CD4-positive, alpha-beta T cell (primary cell): Measurements from ENCODE around the gene GPC6. TPM values are rescaled to one million over a fixed set of nuclear protein-coding genes. Genes with fewer than 3 reads are reported as not detected.

Experiments used
- ATAC-seq: fragments of 200-7000 bp; cut with Tn5 transposase; one replicate; pipeline ENCODE4 v1.10.0; 2022; ENCODE audit warnings: mild to moderate bottlenecking; ENCODE audit not compliant: poor library complexity
- CTCF ChIA-PET: fragments of 350-600 bp; sonication (Branson Sonifier 250); formaldehyde crosslinking; loops from one replicate; lab custom pipeline; 2021; ENCODE audit warnings: antibody characterized with exemption, inconsistent platforms; lab: Charles Lee
- POLR2A ChIA-PET: fragments of 350-600 bp; sonication (Branson Sonifier 250); formaldehyde crosslinking; loops from one replicate; lab custom pipeline; 2021; ENCODE audit warnings: antibody characterized with exemption, inconsistent platforms; lab: Charles Lee
- DNase-seq, 14 experiments: peaks; one replicate each; pipeline ENCODE4 v3.0.0-alpha.2; 2013 to 2020; ENCODE audit warnings: mixed read lengths in 2 of 14
- H3K27ac ChIP-seq, 2 donors: one replicate each; pipeline versions ENCODE4 v1.5.1 to v1.7.0; 2013; ENCODE audit warnings: low read length in 2 of 2, low read depth in 1 of 2, mild to moderate bottlenecking in 1 of 2
- H3K27me3 ChIP-seq, 2 experiments: 1 replicate in 1 of 2; 2 replicates in 1 of 2; pipeline versions ENCODE4 v1.6.1 to v1.7.0; 2013; ENCODE audit warnings: low read length in 2 of 2, control low read depth in 1 of 2, mild to moderate bottlenecking in 1 of 2, moderate library complexity in 1 of 2; ENCODE audit not compliant: insufficient read depth in 2 of 2, control insufficient read depth in 1 of 2
- H3K36me3 ChIP-seq: one replicate; pipeline ENCODE4 v1.6.1; 2013; ENCODE audit warnings: low read length, control low read depth; ENCODE audit not compliant: insufficient read depth
- H3K4me1 ChIP-seq: one replicate; pipeline ENCODE4 v1.6.1; 2013; ENCODE audit warnings: low read length, control low read depth; ENCODE audit not compliant: insufficient read depth
- H3K4me3 ChIP-seq: one replicate; pipeline ENCODE4 v1.5.1; 2013; ENCODE audit warnings: mild to moderate bottlenecking, low read length, moderate library complexity
- H3K9me3 ChIP-seq, 2 experiments: 1 replicate in 1 of 2; 2 replicates in 1 of 2; pipeline versions ENCODE4 v1.6.1 to v1.7.0; 2013; ENCODE audit warnings: low read length in 2 of 2, mild to moderate bottlenecking in 2 of 2, control low read depth in 1 of 2, moderate library complexity in 1 of 2; ENCODE audit not compliant: control insufficient read depth in 1 of 2, insufficient read depth in 1 of 2
- H3K27ac Mint-ChIP-seq: one replicate; pipeline ENCODE4 v1.8.0; 2020; ENCODE audit warnings: mixed read lengths
- H3K27me3 Mint-ChIP-seq: one replicate; pipeline ENCODE4 v1.8.0; 2021; ENCODE audit warnings: mixed read lengths
- H3K36me3 Mint-ChIP-seq: one replicate; pipeline ENCODE4 v1.8.0; 2021; ENCODE audit warnings: low read depth, mixed read lengths
- H3K4me1 Mint-ChIP-seq: one replicate; pipeline ENCODE4 v1.8.0; 2021; ENCODE audit warnings: low read depth, mixed read lengths
- H3K4me3 Mint-ChIP-seq: one replicate; pipeline ENCODE4 v1.8.0; 2020; ENCODE audit warnings: mild to moderate bottlenecking, mixed read lengths
- H3K9me3 Mint-ChIP-seq: one replicate; pipeline ENCODE4 v1.8.0; 2020; ENCODE audit warnings: mixed read lengths
- intact Hi-C, 2 experiments: fragments of 100-400 bp; cut with DNase I in 1 of 2; cut with micrococcal nuclease in 1 of 2; formaldehyde crosslinking; loops; one replicate each; pipeline versions ENCODE4 v1.15.1 to v1.9.0; 2023 to 2025; cut with DNase I, micrococcal nuclease
- total RNA-seq, 174 experiments: library from RNA in 2 of 174; stranded (reverse) in 2 of 174; gene quantifications; one replicate each; pipeline ENCODE4 v1.2.3 and lab custom pipeline; 2021 to 2026
- TF ChIP-seq, protein P1 (sequence below): fragments of 200-600 bp; IDR thresholded peaks from one replicate; pipeline ENCODE4 v1.8.0; 2022; ENCODE audit warnings: antibody characterized with exemption, mild to moderate bottlenecking

The GPC6 gene
- total RNA-seq, 2 experiments from 2014 or later, result not detected

DNA sequence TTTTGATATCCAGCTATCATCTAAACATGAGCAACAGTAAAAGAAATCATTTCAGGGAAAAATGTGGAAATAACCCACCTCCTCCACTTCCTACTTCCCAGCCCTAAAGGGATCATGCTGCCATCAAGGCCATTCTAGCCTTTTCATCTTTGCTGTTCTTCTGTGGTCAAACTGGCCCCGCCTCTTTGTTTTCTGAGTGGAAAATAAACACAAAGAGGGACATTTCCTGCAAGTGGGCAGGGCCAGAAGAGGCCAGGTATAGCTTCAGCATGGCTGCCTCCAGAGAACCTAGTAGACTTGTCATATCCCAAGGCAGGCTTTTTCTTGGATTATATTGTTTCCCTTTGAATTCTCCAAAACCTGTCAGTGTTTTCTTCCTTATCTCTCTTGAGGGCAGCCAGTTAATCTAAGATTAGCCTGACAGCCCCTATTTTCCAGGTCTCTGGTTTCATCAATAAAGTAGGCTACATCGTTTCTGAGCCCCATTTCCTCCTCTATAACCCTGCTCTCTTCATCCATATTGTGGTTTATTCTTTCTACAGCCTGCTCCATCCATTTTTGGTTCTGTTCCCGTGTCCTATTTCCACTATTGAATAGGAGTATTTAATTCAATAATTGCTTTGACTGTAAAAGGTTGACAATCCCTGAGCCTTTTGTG, 117.6 kb downstream of the GPC6 start:
- no peaks in the 10 kb centered on the region for H3K27me3 ChIP-seq
- Mint-ChIP-seq H3K9me3 (peaks cover 4% of the 10 kb centered on the region), H3K27me3 (no peaks in the 10 kb centered on the region), H3K4me1 (no peaks in the 10 kb centered on the region), H3K27ac (no peak overlapping the region), H3K4me3 (no peak overlapping the region), H3K36me3 (no peaks in the 10 kb centered on the region)
- no peaks in the 10 kb centered on the region for H3K9me3 ChIP-seq
- no peak overlapping the region for H3K27ac ChIP-seq
- H3K4me3 ChIP-seq, result no peak overlapping the region
- intact Hi-C loops, result no loop called here
- CTCF ChIA-PET, result no interaction called here
- DNase-seq (no peak), ATAC-seq (no peak)
- POLR2A ChIA-PET, result no interaction called here
- TF ChIP-seq, protein P1, sequence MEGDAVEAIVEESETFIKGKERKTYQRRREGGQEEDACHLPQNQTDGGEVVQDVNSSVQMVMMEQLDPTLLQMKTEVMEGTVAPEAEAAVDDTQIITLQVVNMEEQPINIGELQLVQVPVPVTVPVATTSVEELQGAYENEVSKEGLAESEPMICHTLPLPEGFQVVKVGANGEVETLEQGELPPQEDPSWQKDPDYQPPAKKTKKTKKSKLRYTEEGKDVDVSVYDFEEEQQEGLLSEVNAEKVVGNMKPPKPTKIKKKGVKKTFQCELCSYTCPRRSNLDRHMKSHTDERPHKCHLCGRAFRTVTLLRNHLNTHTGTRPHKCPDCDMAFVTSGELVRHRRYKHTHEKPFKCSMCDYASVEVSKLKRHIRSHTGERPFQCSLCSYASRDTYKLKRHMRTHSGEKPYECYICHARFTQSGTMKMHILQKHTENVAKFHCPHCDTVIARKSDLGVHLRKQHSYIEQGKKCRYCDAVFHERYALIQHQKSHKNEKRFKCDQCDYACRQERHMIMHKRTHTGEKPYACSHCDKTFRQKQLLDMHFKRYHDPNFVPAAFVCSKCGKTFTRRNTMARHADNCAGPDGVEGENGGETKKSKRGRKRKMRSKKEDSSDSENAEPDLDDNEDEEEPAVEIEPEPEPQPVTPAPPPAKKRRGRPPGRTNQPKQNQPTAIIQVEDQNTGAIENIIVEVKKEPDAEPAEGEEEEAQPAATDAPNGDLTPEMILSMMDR, result no peak
- no peaks in the 10 kb centered on the region for H3K36me3 ChIP-seq
- no peaks in the 10 kb centered on the region for H3K4me1 ChIP-seq

DNA sequence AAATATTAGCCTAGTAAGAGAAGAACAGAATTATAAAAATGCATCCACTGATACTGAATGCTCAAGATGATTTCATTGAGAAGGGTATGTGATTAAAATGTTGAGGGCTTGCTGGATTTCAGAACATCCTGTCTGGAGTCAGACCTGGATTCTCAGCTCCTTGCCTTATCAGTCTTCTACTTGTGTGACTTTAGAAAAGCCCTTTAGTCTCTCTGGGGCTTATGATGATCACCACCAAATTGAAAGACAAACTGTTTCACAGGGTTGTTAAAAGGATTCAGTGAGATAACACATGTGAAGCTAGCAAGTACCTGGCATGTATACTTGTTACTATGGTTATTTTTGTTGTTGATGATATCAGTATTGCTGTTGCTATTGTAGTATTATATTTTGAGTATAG, 118.4 kb downstream of the GPC6 start:
- no peaks in the 10 kb centered on the region for H3K9me3 ChIP-seq
- intact Hi-C loops, result no loop called here
- H3K27ac ChIP-seq, result no peak overlapping the region
- H3K36me3 ChIP-seq, result no peaks in the 10 kb centered on the region
- CTCF ChIA-PET, result no interaction called here
- no peaks in the 10 kb centered on the region for H3K4me1 ChIP-seq
- H3K4me3 Mint-ChIP-seq, result no peak overlapping the region
- no peak overlapping the region for H3K4me3 ChIP-seq
- no peaks in the 10 kb centered on the region for H3K36me3 Mint-ChIP-seq
- ATAC-seq (no peak), DNase-seq (no peak)
- H3K4me1 Mint-ChIP-seq, result no peaks in the 10 kb centered on the region
- POLR2A ChIA-PET, result no interaction called here
- TF ChIP-seq, protein P1, result no peak
- H3K9me3 Mint-ChIP-seq, result peaks cover 4% of the 10 kb centered on the region
- H3K27me3 Mint-ChIP-seq, result no peaks in the 10 kb centered on the region
- no peaks in the 10 kb centered on the region for H3K27me3 ChIP-seq
- H3K27ac Mint-ChIP-seq, result no peak overlapping the region

DNA sequence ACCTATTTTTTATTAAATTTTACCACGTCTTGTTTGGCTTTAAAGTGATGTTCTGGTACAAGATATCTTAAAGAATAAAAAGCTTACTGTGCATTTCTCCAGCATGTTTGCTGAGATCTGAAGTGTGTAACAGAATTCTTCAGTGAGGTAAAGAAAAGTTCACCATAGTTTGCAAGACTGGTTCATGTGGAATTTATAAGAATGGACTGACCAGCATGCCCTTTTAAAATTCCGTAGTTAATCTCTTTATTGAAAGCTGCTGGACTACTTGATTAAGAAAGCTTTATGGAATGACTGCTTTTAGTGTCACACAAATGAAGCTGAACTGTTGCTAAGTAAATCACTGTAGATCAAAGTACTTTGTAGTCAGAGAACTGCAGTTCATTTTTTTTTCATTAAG, 119.2 kb downstream of the GPC6 start:
- DNase-seq, result no peak
- Mint-ChIP-seq H3K9me3 (peaks cover 2% of the 10 kb centered on the region), H3K36me3 (no peaks in the 10 kb centered on the region), H3K4me1 (no peaks in the 10 kb centered on the region), H3K27me3 (no peaks in the 10 kb centered on the region), H3K27ac (no peak overlapping the region), H3K4me3 (no peak overlapping the region)
- TF ChIP-seq, protein P1, result no peak
- Histone ChIP-seq H3K36me3 (no peaks in the 10 kb centered on the region), H3K27ac (no peak overlapping the region), H3K4me1 (no peaks in the 10 kb centered on the region), H3K4me3 (no peak overlapping the region), H3K27me3 (no peaks in the 10 kb centered on the region), H3K9me3 (no peaks in the 10 kb centered on the region)
- intact Hi-C loops, result no loop called here
- ChIA-PET CTCF (no interaction called here), POLR2A (no interaction called here)
- no peak for ATAC-seq
